PFSK-1 (cell line): ENCODE data around the gene FOXP4.

Source experiments
- POLR2AphosphoS5 ChIP-seq: IDR thresholded peaks from 2 replicates; pipeline ENCODE4 v1.6.1; 2012; ENCODE audit warnings: low read depth, mild to moderate bottlenecking, control low read depth, low read length, moderate library complexity
- REST ChIP-seq, 2 experiments: IDR thresholded peaks; 2 replicates each; pipeline versions ENCODE4 v1.6.1 to v1.8.0; 2011 to 2012; ENCODE audit warnings: low read depth in 2 of 2, low read length in 2 of 2, control low read depth in 1 of 2, inconsistent platforms in 1 of 2, mild to moderate bottlenecking in 1 of 2, moderate library complexity in 1 of 2; ENCODE audit not compliant: insufficient read depth in 1 of 2
- SIN3A ChIP-seq: IDR thresholded peaks from 2 replicates; pipeline ENCODE4 v1.6.1; 2012; ENCODE audit warnings: mild to moderate bottlenecking, low read length, moderate library complexity, borderline replicate concordance; ENCODE audit not compliant: insufficient read depth
- TAF1 ChIP-seq: IDR thresholded peaks from 2 replicates; pipeline ENCODE4 v1.6.1; 2012; ENCODE audit warnings: low read length, control low read depth, borderline replicate concordance; ENCODE audit not compliant: insufficient read depth

- TF ChIP-seq REST (IDR thresholded peaks at IDR 0.05; ENCODE audit: insufficient read depth in 1 of 2, low read depth in 2 of 2, low read length in 2 of 2): no peak
- no peak for TF ChIP-seq POLR2AphosphoS5
- no peak for TF ChIP-seq SIN3A
- TF ChIP-seq TAF1: no peak
These were observed 76.2 kb downstream of the FOXP4 start for GRCh38 chr6:41622206-41622988.
